IMR-90 (cell line): ENCODE measurements around the gene GNAT1. TPM values are rescaled to one million over a fixed set of nuclear protein-coding genes. Genes with fewer than 3 reads are reported as not detected.

Source experiments
- ATAC-seq: fragments of 200-7000 bp; cut with Tn5 transposase; 2 replicates; pipeline ENCODE4 v1.9.1; 2020; ENCODE audit warnings: low read depth, mild to moderate bottlenecking, moderate library complexity
- BruUV-seq: library from RNA; stranded (reverse); fragments of 400-500 nt; replicated peaks from 2 replicates; lab custom pipeline; 2021; lab: Mats Ljungman, UMichigan
- CTCF ChIA-PET: fragments of 300-600 bp; formaldehyde crosslinking; extraction: SDS; loops from one replicate; lab custom pipeline; 2021; ENCODE audit warnings: antibody characterized with exemption; lab: Yijun Ruan, JAX
- POLR2A ChIA-PET: fragments of 300-600 bp; sonication (Branson Sonifier 250); formaldehyde crosslinking; loops from one replicate; lab custom pipeline; 2022; ENCODE audit warnings: antibody characterized with exemption; ENCODE audit not compliant: unreplicated experiment; lab: Charles Lee
- DNase-seq: peaks from one replicate; pipeline ENCODE4 v3.0.0; 2013
- H2AFZ ChIP-seq: replicated peaks from 2 replicates; pipeline ENCODE3; 2013; ENCODE audit warnings: low read length, mild to moderate bottlenecking; ENCODE audit not compliant: poor library complexity
- H2AK5ac ChIP-seq: 2 replicates; pipeline ENCODE4 v1.6.1; 2013; ENCODE audit warnings: low read depth, low read length, inconsistent platforms
- H2AK9ac ChIP-seq: replicated peaks from 2 replicates; pipeline ENCODE3; 2013; ENCODE audit warnings: mild to moderate bottlenecking, low read depth, low read length, moderate library complexity; ENCODE audit not compliant: poor library complexity
- H2BK120ac ChIP-seq: 2 replicates; pipeline ENCODE4 v1.6.1; 2013; ENCODE audit warnings: low read depth, low read length, inconsistent platforms
- H2BK15ac ChIP-seq: 3 replicates; pipeline ENCODE4 v1.6.1; 2013; ENCODE audit warnings: low read depth, low read length, inconsistent platforms
- H2BK20ac ChIP-seq: 2 replicates; pipeline ENCODE4 v1.6.1; 2013; ENCODE audit warnings: low read depth, mild to moderate bottlenecking, inconsistent platforms, low read length, moderate library complexity
- H2BK5ac ChIP-seq: 2 replicates; pipeline ENCODE4 v1.6.1; 2013; ENCODE audit warnings: mild to moderate bottlenecking, low read depth, low read length, inconsistent platforms; ENCODE audit not compliant: poor library complexity, severe bottlenecking
- H3K14ac ChIP-seq: replicated peaks from 2 replicates; pipeline ENCODE4 v1.6.1; 2013; ENCODE audit warnings: low read depth, low read length, inconsistent platforms
- H3K18ac ChIP-seq: 2 replicates; pipeline ENCODE4 v1.6.1; 2013; ENCODE audit warnings: low read depth, low read length, control low read depth
- H3K23ac ChIP-seq: 2 replicates; pipeline ENCODE4 v1.6.1; 2013; ENCODE audit warnings: low read depth, low read length, inconsistent platforms
- H3K27ac ChIP-seq: 2 replicates; pipeline ENCODE4 v1.5.1; 2013; ENCODE audit warnings: mild to moderate bottlenecking, control low read depth, low read length; ENCODE audit not compliant: insufficient read depth
- H3K27me3 ChIP-seq: 2 replicates; pipeline ENCODE4 v1.6.1; 2013; ENCODE audit warnings: low read length; ENCODE audit not compliant: control insufficient read depth, insufficient read depth
- H3K36me3 ChIP-seq: 2 replicates; pipeline ENCODE4 v1.6.1; 2013; ENCODE audit warnings: low read length, mixed read lengths; ENCODE audit not compliant: control insufficient read depth, insufficient read depth
- H3K4ac ChIP-seq: 2 replicates; pipeline ENCODE4 v1.6.1; 2013; ENCODE audit warnings: low read depth, low read length, inconsistent platforms
- H3K4me1 ChIP-seq: 2 replicates; pipeline ENCODE4 v1.6.1; 2013; ENCODE audit warnings: low read length, mixed read lengths; ENCODE audit not compliant: control insufficient read depth, insufficient read depth
- H3K4me2 ChIP-seq: 2 replicates; pipeline ENCODE4 v1.6.1; 2013; ENCODE audit warnings: low read depth, mild to moderate bottlenecking, control low read depth, low read length, moderate library complexity
- H3K4me3 ChIP-seq: 2 replicates; pipeline ENCODE4 v1.5.1; 2013; ENCODE audit warnings: low read depth, mild to moderate bottlenecking, control low read depth, low read length, moderate library complexity; ENCODE audit not compliant: insufficient read depth
- H3K56ac ChIP-seq: 2 replicates; pipeline ENCODE4 v1.6.1; 2013; ENCODE audit warnings: low read length, inconsistent platforms; ENCODE audit not compliant: insufficient read depth; ENCODE audit errors: extremely low read depth
- H3K79me1 ChIP-seq, 2 experiments: 2 replicates each; pipeline ENCODE4 v1.6.1; 2013; ENCODE audit warnings: low read length in 2 of 2, inconsistent platforms in 1 of 2, low read depth in 1 of 2
- H3K9ac ChIP-seq: 2 replicates; pipeline ENCODE4 v1.6.1; 2013; ENCODE audit warnings: low read depth, low read length, control low read depth
- H3K9me1 ChIP-seq: 2 replicates; pipeline ENCODE4 v1.6.1; 2013; ENCODE audit warnings: low read length, inconsistent platforms; ENCODE audit not compliant: insufficient read depth
- H3K9me3 ChIP-seq: 2 replicates; pipeline ENCODE4 v1.6.1; 2013; ENCODE audit warnings: low read length; ENCODE audit not compliant: control insufficient read depth, insufficient read depth
- H4K20me1 ChIP-seq: 2 replicates; pipeline ENCODE4 v1.6.1; 2013; ENCODE audit warnings: low read length, inconsistent platforms; ENCODE audit not compliant: insufficient read depth
- H4K5ac ChIP-seq: 2 replicates; pipeline ENCODE4 v1.6.1; 2013; ENCODE audit warnings: mild to moderate bottlenecking, low read depth, low read length, control low read depth
- H4K8ac ChIP-seq, 2 experiments: 2 replicates each; pipeline ENCODE4 v1.6.1; 2013; ENCODE audit warnings: low read depth in 2 of 2, low read length in 2 of 2, control low read depth in 1 of 2, inconsistent platforms in 1 of 2
- H4K91ac ChIP-seq: 2 replicates; pipeline ENCODE4 v1.6.1; 2013; ENCODE audit warnings: low read depth, low read length, inconsistent platforms; ENCODE audit not compliant: insufficient read depth
- BHLHE40 ChIP-seq: fragments of 150-350 bp; IDR thresholded peaks from 2 replicates; pipeline ENCODE4 v1.6.1; 2016; ENCODE audit warnings: mild to moderate bottlenecking, low read depth, low read length
- CEBPB ChIP-seq: IDR thresholded peaks from 2 replicates; pipeline ENCODE4 v1.6.1; 2012; ENCODE audit warnings: low read depth, low read length, improper control_type of control experiment
- CHD1 ChIP-seq: IDR thresholded peaks from 2 replicates; pipeline ENCODE4 v1.6.1; 2012; ENCODE audit warnings: low read depth, low read length, improper control_type of control experiment
- FOS ChIP-seq: fragments of 150-350 bp; IDR thresholded peaks from 2 replicates; pipeline ENCODE4 v1.6.1; 2016; ENCODE audit warnings: low read depth, low read length
- MAFK ChIP-seq: IDR thresholded peaks from 2 replicates; pipeline ENCODE4 v1.6.1; 2012; ENCODE audit warnings: low read depth, low read length, improper control_type of control experiment
- MXI1 ChIP-seq: IDR thresholded peaks from 2 replicates; pipeline ENCODE4 v1.6.1; 2012; ENCODE audit warnings: low read depth, mild to moderate bottlenecking, low read length, moderate library complexity, borderline replicate concordance
- NFE2L2 ChIP-seq: fragments of 150-350 bp; IDR thresholded peaks from 2 replicates; pipeline ENCODE4 v1.6.1; 2016; ENCODE audit warnings: low read depth, mild to moderate bottlenecking, low read length
- POLR2A ChIP-seq: IDR thresholded peaks from 2 replicates; pipeline ENCODE4 v1.6.1; 2012; ENCODE audit warnings: mild to moderate bottlenecking, low read depth, low read length
- RAD21 ChIP-seq: IDR thresholded peaks from 2 replicates; pipeline ENCODE4 v1.6.1; 2012; ENCODE audit warnings: low read length, improper control_type of control experiment
- RCOR1 ChIP-seq: IDR thresholded peaks from 2 replicates; pipeline ENCODE4 v1.6.1; 2012; ENCODE audit warnings: mild to moderate bottlenecking, low read length, improper control_type of control experiment; ENCODE audit not compliant: insufficient replicate concordance
- RFX5 ChIP-seq: IDR thresholded peaks from 2 replicates; pipeline ENCODE4 v1.8.0; 2012; ENCODE audit warnings: low read depth, mild to moderate bottlenecking, low read length, moderate library complexity
- SMC3 ChIP-seq: fragments of 150-350 bp; IDR thresholded peaks from 2 replicates; pipeline ENCODE4 v1.6.1; 2016; ENCODE audit warnings: low read depth, mild to moderate bottlenecking, antibody characterized with exemption, low read length, moderate library complexity
- WGBS, 2 experiments: methylation state at CpG; one replicate each; pipeline versions ENCODE4 v1.1.5 to v1.1.7; 2013; ENCODE audit warnings: missing lambda C conversion rate in 2 of 2; ENCODE audit not compliant: insufficient read length in 1 of 2; ENCODE audit errors: extremely low coverage in 2 of 2; 5-methylcytosine and 5-hydroxymethylcytosine counted together
- dilution Hi-C: fragments of 300-500 bp; cut with HindIII; formaldehyde crosslinking; loops from one replicate; pipeline ENCODE4 v1.14.3; 2018; ENCODE audit warnings: low sequenced_read_pairs; ENCODE audit not compliant: unreplicated experiment
- in situ Hi-C: fragments of 300-500 bp; cut with MboI; formaldehyde crosslinking; loops from 3 replicates; pipeline ENCODE4 v1.14.3; 2019; ENCODE audit warnings: low sequenced_read_pairs, inconsistent platforms, mixed read lengths
- intact Hi-C: fragments of 100-400 bp; cut with micrococcal nuclease; formaldehyde crosslinking; loops from 2 replicates; pipeline ENCODE4 v1.10.0; 2022
- polyA plus RNA-seq, 3 experiments: library from polyadenylated mRNA; depleted of rRNA; stranded (reverse); fragments of >200 nt; gene quantifications; 2 replicates each; pipeline ENCODE4 v1.2.3, GENCODE V29; 2012; ENCODE audit warnings: low replicate concordance in 1 of 3
- total RNA-seq: library from RNA; depleted of rRNA; stranded (reverse); fragments of >200 nt; gene quantifications from 2 replicates; pipeline ENCODE4 v1.2.3, GENCODE V29; 2012
- TF ChIP-seq, protein P1 (sequence below): fragments of 150-350 bp; IDR thresholded peaks from 2 replicates; pipeline ENCODE4 v1.6.1; 2017; ENCODE audit warnings: mild to moderate bottlenecking, antibody characterized with exemption, low read length, low read depth
- TF ChIP-seq, protein P2 (sequence below): conservative IDR thresholded peaks from 2 replicates; pipeline ENCODE4 v1.5.1; 2012; ENCODE audit warnings: mild to moderate bottlenecking, low read depth, low read length, improper control_type of control experiment
- TF ChIP-seq, protein P3 (sequence below): fragments of 150-350 bp; IDR thresholded peaks from 2 replicates; pipeline ENCODE4 v1.6.1; 2016; ENCODE audit warnings: low read depth, mild to moderate bottlenecking, low read length, moderate library complexity, borderline replicate concordance

Gene GNAT1
- total and polyA plus RNA-seq, 2 of the 4 experiments (the other 2 are of a cell fraction) = not detected

DNA sequence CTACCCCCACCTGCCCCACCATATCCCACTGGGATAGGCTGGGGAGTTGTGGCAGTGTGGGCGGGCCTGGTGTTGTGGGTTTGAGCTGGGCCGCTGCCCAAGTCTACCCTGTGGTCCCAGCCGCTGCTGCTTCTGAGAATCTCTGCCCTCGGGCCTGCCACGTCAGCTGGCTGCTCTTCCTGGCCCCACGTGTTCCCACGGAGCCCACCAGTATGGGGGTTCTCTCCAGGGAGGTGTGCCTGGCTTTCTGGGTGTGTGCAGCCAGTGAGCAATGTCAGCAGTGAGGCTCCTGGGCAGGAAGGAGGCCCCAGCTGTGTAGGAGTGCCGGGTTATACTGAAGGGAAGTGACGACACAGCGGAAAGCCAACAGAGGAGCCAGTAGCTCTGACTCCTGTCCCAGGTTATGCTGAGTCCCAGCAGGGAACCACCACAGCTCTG, 55.1 kb downstream of the GNAT1 start:
- Histone ChIP-seq H2AFZ (peak overlapping the region; percentile 86), H2BK20ac (no peak overlapping the region), H4K20me1 (peaks cover 86% of the 10 kb centered on the region), H2BK5ac (peak overlapping the region; percentile 81), H3K9me3 (no peaks in the 10 kb centered on the region), H3K27ac (peak overlapping the region; percentile 72), H3K23ac (peak overlapping the region; percentile 57; the same call in 1 of the 2 replicates), H3K4me2 (peak overlapping the region; percentile 53), H3K4me1 (peaks cover 66% of the 10 kb centered on the region), H3K56ac (peak overlapping the region; percentile 1; the same call in 1 of the 2 replicates), H3K4ac (peak overlapping the region; percentile 89), H3K9me1 (peaks cover 15% of the 10 kb centered on the region), H2BK120ac (peak overlapping the region; percentile 13; the same call in 1 of the 2 replicates), H4K8ac (peak overlapping the region; percentile 70 to 98), H4K91ac (peak overlapping the region; percentile 76), H3K36me3 (peaks cover 22% of the 10 kb centered on the region), H2AK5ac (peak overlapping the region; percentile 97), H3K14ac (peak overlapping the region; percentile 74), H3K4me3 (no peak overlapping the region), H2AK9ac (peak overlapping the region; percentile 98), H4K5ac (peak overlapping the region; percentile 56), H3K9ac (peak overlapping the region; percentile 13), H3K79me1 (peaks cover 9 to 89% of the 10 kb centered on the region in 2 experiments), H2BK15ac (peak overlapping the region; percentile 14; the same call in 1 of the 3 replicates), H3K27me3 (no peaks in the 10 kb centered on the region), H3K18ac (no peak overlapping the region)
- POLR2A ChIA-PET = interaction anchor here (0.6 to 1.0 kb wide), 2 partner anchors 11 to 65 kb away, joined by 3 to 6 read pairs; partner anchors contain the start of gene GNAI2
- DNase-seq = peak; percentile 92
- WGBS, 2 experiments = 50% methylated on average over 2 of the region's 10 CpGs; no CpG with 5 or more reads in 1 of the 2 experiments
- dilution Hi-C loops = no loop called here
- in situ Hi-C loops = no loop called here
- intact Hi-C loops = loop anchor here (1.0 kb wide), 1 partner anchor 19 kb away; no protein-coding TSS in a partner anchor
- CTCF ChIA-PET = interaction anchor here (0.6 to 1.1 kb wide), 10 partner anchors 9 to 135 kb away, joined by 3 to 8 read pairs (median 5); partner anchors contain the start of genes GNAI2 and SEMA3B
- peak; percentile 55 for ATAC-seq
- BruUV-seq = no TSS peak
- TF ChIP-seq FOS (no peak), RCOR1 (no peak), SMC3 (no peak), MAFK (peak; percentile 59), RFX5 (no peak), MXI1 (peak; percentile 65), BHLHE40 (no peak), CEBPB (no peak), RAD21 (no peak), NFE2L2 (no peak), POLR2A (no peak), CHD1 (no peak)
- TF ChIP-seq, protein P1, sequence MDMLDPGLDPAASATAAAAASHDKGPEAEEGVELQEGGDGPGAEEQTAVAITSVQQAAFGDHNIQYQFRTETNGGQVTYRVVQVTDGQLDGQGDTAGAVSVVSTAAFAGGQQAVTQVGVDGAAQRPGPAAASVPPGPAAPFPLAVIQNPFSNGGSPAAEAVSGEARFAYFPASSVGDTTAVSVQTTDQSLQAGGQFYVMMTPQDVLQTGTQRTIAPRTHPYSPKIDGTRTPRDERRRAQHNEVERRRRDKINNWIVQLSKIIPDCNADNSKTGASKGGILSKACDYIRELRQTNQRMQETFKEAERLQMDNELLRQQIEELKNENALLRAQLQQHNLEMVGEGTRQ = peak; percentile 63
- TF ChIP-seq, protein P2, sequence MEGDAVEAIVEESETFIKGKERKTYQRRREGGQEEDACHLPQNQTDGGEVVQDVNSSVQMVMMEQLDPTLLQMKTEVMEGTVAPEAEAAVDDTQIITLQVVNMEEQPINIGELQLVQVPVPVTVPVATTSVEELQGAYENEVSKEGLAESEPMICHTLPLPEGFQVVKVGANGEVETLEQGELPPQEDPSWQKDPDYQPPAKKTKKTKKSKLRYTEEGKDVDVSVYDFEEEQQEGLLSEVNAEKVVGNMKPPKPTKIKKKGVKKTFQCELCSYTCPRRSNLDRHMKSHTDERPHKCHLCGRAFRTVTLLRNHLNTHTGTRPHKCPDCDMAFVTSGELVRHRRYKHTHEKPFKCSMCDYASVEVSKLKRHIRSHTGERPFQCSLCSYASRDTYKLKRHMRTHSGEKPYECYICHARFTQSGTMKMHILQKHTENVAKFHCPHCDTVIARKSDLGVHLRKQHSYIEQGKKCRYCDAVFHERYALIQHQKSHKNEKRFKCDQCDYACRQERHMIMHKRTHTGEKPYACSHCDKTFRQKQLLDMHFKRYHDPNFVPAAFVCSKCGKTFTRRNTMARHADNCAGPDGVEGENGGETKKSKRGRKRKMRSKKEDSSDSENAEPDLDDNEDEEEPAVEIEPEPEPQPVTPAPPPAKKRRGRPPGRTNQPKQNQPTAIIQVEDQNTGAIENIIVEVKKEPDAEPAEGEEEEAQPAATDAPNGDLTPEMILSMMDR = no peak
- TF ChIP-seq, protein P3, sequence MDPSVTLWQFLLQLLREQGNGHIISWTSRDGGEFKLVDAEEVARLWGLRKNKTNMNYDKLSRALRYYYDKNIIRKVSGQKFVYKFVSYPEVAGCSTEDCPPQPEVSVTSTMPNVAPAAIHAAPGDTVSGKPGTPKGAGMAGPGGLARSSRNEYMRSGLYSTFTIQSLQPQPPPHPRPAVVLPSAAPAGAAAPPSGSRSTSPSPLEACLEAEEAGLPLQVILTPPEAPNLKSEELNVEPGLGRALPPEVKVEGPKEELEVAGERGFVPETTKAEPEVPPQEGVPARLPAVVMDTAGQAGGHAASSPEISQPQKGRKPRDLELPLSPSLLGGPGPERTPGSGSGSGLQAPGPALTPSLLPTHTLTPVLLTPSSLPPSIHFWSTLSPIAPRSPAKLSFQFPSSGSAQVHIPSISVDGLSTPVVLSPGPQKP = no peak
